Heart right ventricle (tissue), 16 donors: ENCODE measurements around the gene METTL26. TPM values are rescaled to one million over a fixed set of nuclear protein-coding genes. Genes with fewer than 3 reads are reported as not detected.

Source experiments
- ATAC-seq, 8 donors: fragments of 200-7000 bp; cut with Tn5 transposase; one replicate each; pipeline ENCODE4 v1.9.1; 2020; ENCODE audit warnings: mild to moderate bottlenecking in 8 of 8, moderate library complexity in 8 of 8, moderate number of reproducible peaks in 1 of 8
- DNase-seq, 2 donors: peaks; one replicate each; pipeline ENCODE4 v3.0.0-alpha.2; 2020
- H3K27ac ChIP-seq, 10 donors: fragments of 200-600 bp; sonication (generic) in 2 of 10; one replicate each; pipeline versions ENCODE4 v1.5.0 to v1.8.0; 2020 to 2022; ENCODE audit warnings: mild to moderate bottlenecking in 3 of 10
- H3K27me3 ChIP-seq, 7 donors: fragments of 200-600 bp; one replicate each; pipeline ENCODE4 v1.8.0; 2021 to 2022; ENCODE audit warnings: mild to moderate bottlenecking in 2 of 7
- H3K36me3 ChIP-seq, 9 donors: fragments of 200-600 bp; sonication (generic) in 1 of 9; one replicate each; pipeline versions ENCODE4 v1.5.0 to v1.8.0; 2020 to 2022; ENCODE audit warnings: mild to moderate bottlenecking in 2 of 9
- H3K4me1 ChIP-seq, 9 donors: fragments of 200-600 bp; sonication (generic) in 1 of 9; one replicate each; pipeline versions ENCODE4 v1.5.0 to v1.8.0; 2020 to 2022; ENCODE audit warnings: mild to moderate bottlenecking in 4 of 9
- H3K4me3 ChIP-seq, 10 donors: fragments of 200-600 bp; sonication (generic) in 2 of 10; one replicate each; pipeline versions ENCODE4 v1.5.0 to v1.8.0; 2020 to 2022; ENCODE audit warnings: mild to moderate bottlenecking in 7 of 10, moderate library complexity in 2 of 10
- H3K9me3 ChIP-seq, 11 donors: fragments of 200-600 bp in 10 of 11; sonication (generic) in 2 of 11; one replicate each; pipeline versions ENCODE4 v1.5.0 to v1.8.0; 2013 to 2022; ENCODE audit warnings: mild to moderate bottlenecking in 2 of 11, control low read depth in 1 of 11, moderate library complexity in 1 of 11
- WGBS, 2 donors: extraction: QIAGEN DNeasy Blood & Tissue Kit; methylation state at CpG; one replicate each; pipeline ENCODE4 v1.1.7; 2013; ENCODE audit warnings: inconsistent platforms in 1 of 2; 5-methylcytosine and 5-hydroxymethylcytosine counted together
- intact Hi-C, 10 donors: fragments of 100-400 bp; cut with DNase I; formaldehyde crosslinking; loops; one replicate each; pipeline versions ENCODE4 v1.11.1 to v1.14.2; 2022
- polyA plus RNA-seq, 2 donors: library from polyadenylated mRNA; stranded (reverse); fragments of 200-250 nt; gene quantifications; one replicate each; pipeline ENCODE4 v1.2.3, GENCODE V29; 2013
- total RNA-seq, 10 donors: library from RNA; stranded (reverse); fragmentation: NEBNext Ultra II Directional in 3 of 10; extraction: Animal tissue kit (Norgen Biotek cat#: 25700) in 3 of 10; gene quantifications; one replicate each; pipeline versions ENCODE4 v1.2.1 to v1.2.4, GENCODE V29; 2021 to 2023
- TF ChIP-seq, protein P1 (sequence below), 9 donors: fragments of 200-600 bp; sonication (generic) in 2 of 9; IDR thresholded peaks; one replicate each; pipeline versions ENCODE4 v1.5.0 to v1.8.0; 2021 to 2022; ENCODE audit warnings: antibody characterized with exemption in 9 of 9, mild to moderate bottlenecking in 5 of 9, moderate library complexity in 1 of 9
- donor health status: Arrhythmogenic right ventricular cardiomyopathy.
- donor health status: ischemic (EF 13 %, LVEDD 7.1; RV severe dilation, severe dysfunction).
- donor health status: healthy with polysubstance abuse.
- donor health status: DM: no; HTN: yes; CAD: no.
- donor health status: DM: no; HTN: no; CAD: no.
- donor health status: ischemic (EF 25% LVEDD 6.9; RV normal size, moderate dysfunction).
- donor health status: ischemic (EF 25% LVEDD 5.7; RV mildly dilated, moderate dysfunction).
- donor health status: healthy.
- donor health status: DM: yes; HTN: yes; CAD: no.
- donor health status: Ischemic cardiomyopathy.
- donor health status: ischemic (EF 35%, LVEDD 5.7; RV mildly dilated, moderate dysfunction).
- donor health status: nonischemic (EF 11% LVEDD 7.7; RV severe dilation, severe dysfunction).
- donor health status: DM: yes; HTN: yes; CAD: no.
- donor health status: PGD.
- donor health status: ischemic (EF 29% LVEDD 5.4; RV normal size, mild dysfunction).
- donor health status: nonischemic (EF 23%, LVEDD 6.1; RV moderate dilation, normal function).

Gene METTL26
- total and polyA plus RNA-seq, 12 donors = 34.5 to 237 (median 44.8) TPM

GRCh38 chr16:635573-636205 is 416 bp downstream of the METTL26 start:
- Histone ChIP-seq H3K36me3 (peaks cover 0 to 21% (median 0%) of the 10 kb centered on the region in 9 donors), H3K9me3 (no peaks in the 10 kb centered on the region), H3K4me1 (peaks cover 14 to 39% (median 32%) of the 10 kb centered on the region in 9 donors), H3K27me3 (no peaks in the 10 kb centered on the region), H3K27ac (peak overlapping the region in 9 of 10 donors; percentile 90 to 99 (median 96)), H3K4me3 (peak overlapping the region; percentile 39 to 93 (median 86))
- DNase-seq (peak in 1 of 2 donors; percentile 23), ATAC-seq (peak in 2 of 8 donors; percentile 0 to 1)
- WGBS, 2 donors = 5 to 8% methylated on average over 53 to 55 of the region's 55 CpGs
- intact Hi-C loops = loop anchor here in 3 of 10 donors (2.0 to 5.0 kb wide), 3 partner anchors 43 to 47 kb away; partner anchors contain the start of gene RAB40C (in 2 of the 3)
- TF ChIP-seq, protein P1, sequence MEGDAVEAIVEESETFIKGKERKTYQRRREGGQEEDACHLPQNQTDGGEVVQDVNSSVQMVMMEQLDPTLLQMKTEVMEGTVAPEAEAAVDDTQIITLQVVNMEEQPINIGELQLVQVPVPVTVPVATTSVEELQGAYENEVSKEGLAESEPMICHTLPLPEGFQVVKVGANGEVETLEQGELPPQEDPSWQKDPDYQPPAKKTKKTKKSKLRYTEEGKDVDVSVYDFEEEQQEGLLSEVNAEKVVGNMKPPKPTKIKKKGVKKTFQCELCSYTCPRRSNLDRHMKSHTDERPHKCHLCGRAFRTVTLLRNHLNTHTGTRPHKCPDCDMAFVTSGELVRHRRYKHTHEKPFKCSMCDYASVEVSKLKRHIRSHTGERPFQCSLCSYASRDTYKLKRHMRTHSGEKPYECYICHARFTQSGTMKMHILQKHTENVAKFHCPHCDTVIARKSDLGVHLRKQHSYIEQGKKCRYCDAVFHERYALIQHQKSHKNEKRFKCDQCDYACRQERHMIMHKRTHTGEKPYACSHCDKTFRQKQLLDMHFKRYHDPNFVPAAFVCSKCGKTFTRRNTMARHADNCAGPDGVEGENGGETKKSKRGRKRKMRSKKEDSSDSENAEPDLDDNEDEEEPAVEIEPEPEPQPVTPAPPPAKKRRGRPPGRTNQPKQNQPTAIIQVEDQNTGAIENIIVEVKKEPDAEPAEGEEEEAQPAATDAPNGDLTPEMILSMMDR (IDR thresholded peaks at IDR 0.05) = no peak

GRCh38 chr16:634996-635395 is 1.1 kb downstream of the METTL26 start:
- Histone ChIP-seq H3K36me3 (peaks cover 0 to 21% (median 0%) of the 10 kb centered on the region in 9 donors), H3K27ac (no peak overlapping the region), H3K9me3 (no peaks in the 10 kb centered on the region), H3K4me1 (peaks cover 20 to 46% (median 39%) of the 10 kb centered on the region in 9 donors), H3K27me3 (no peaks in the 10 kb centered on the region), H3K4me3 (peak overlapping the region in 9 of 10 donors; percentile 70 to 93 (median 87))
- TF ChIP-seq, protein P1 (IDR thresholded peaks at IDR 0.05) = no peak
- intact Hi-C loops = loop anchor here in 2 of 10 donors (5.0 kb wide), 1 partner anchor 43 kb away; the partner anchor contains the start of gene RAB40C (in 2 of the 2)
- DNase-seq = peak; percentile 6 to 23
- 91 to 94% methylated on average over 7 of the region's 7 CpGs for WGBS, 2 donors
- no peak for ATAC-seq

DNA sequence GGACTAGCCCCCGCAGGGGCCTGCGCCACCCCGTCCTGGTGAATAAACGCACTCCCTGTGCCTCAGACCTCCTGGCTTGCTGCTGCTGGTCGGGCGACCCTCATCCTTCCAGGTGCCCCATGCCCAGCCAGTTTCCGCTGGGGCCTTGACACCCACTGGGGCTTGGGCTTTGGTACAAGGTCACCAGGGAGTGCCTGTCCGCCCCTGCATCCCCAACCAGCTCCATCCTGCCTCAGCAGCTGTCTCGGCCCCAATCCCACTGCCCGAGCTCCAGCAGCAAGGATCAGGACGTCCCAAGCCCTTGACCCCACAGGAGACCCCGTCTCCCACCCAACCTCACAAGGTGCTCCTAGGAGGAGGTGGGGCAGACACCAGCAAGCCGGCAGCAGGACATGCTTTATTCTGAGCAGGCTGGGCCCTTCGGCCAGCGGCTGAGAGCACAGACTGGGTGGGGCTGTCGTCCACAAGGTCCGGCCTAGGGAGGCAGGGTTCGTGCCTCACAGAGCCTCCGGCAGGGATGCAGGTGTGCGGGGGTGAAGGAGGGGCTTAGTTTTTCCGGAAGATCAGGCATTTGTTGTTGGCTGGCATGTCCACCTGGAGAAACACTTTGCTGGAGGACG is 1.9 kb downstream of the METTL26 start:
- ATAC-seq (no peak), DNase-seq (peak in 1 of 2 donors; percentile 17)
- Histone ChIP-seq H3K27ac (no peak overlapping the region), H3K4me3 (no peak overlapping the region), H3K27me3 (no peaks in the 10 kb centered on the region), H3K36me3 (peaks cover 0 to 21% (median 0%) of the 10 kb centered on the region in 9 donors), H3K9me3 (no peaks in the 10 kb centered on the region), H3K4me1 (peaks cover 24 to 55% (median 47%) of the 10 kb centered on the region in 9 donors)
- 92 to 95% methylated on average over 21 to 22 of the region's 22 CpGs for WGBS, 2 donors
- intact Hi-C loops = loop anchor here in 1 of 10 donors (5.0 kb wide), 1 partner anchor 42 kb away; the partner anchor contains the start of gene RAB40C
- TF ChIP-seq, protein P1 (IDR thresholded peaks at IDR 0.05) = no peak

GRCh38 chr16:633336-634050 is 2.6 kb downstream of the METTL26 start:
- intact Hi-C loops = loop anchor here in 1 of 10 donors (5.0 kb wide), 1 partner anchor 41 kb away; the partner anchor contains the start of gene RAB40C
- peaks cover 24 to 52% (median 47%) of the 10 kb centered on the region in 9 donors for H3K4me1 ChIP-seq

More at GRCh38 chr16:633336-634050, 2.6 kb downstream of the METTL26 start:
- Histone ChIP-seq H3K36me3 (peaks cover 0 to 27% (median 0%) of the 10 kb centered on the region in 9 donors), H3K27me3 (no peaks in the 10 kb centered on the region), H3K4me3 (no peak overlapping the region), H3K27ac (no peak overlapping the region), H3K9me3 (no peaks in the 10 kb centered on the region)
- 97% methylated on average over 71 to 74 of the region's 74 CpGs for WGBS, 2 donors
- TF ChIP-seq, protein P1 (IDR thresholded peaks at IDR 0.05) = no peak
- no peak for DNase-seq
- no peak for ATAC-seq
